GM21576 (cell line): ENCODE data around the gene G6PC3.
"Not testable (repeated sequence)": the region's sequence is repeated elsewhere in the genome, so short reads cannot be mapped to it uniquely, and the experiment has no call there.

Source experiments
- ATAC-seq: cut with Tn5 transposase; IDR thresholded peaks from one replicate; pipeline ENCODE4 v1.9.1; 2021; ENCODE audit warnings: mild to moderate bottlenecking, moderate library complexity; ENCODE audit not compliant: unreplicated experiment

Gene G6PC3

DNA sequence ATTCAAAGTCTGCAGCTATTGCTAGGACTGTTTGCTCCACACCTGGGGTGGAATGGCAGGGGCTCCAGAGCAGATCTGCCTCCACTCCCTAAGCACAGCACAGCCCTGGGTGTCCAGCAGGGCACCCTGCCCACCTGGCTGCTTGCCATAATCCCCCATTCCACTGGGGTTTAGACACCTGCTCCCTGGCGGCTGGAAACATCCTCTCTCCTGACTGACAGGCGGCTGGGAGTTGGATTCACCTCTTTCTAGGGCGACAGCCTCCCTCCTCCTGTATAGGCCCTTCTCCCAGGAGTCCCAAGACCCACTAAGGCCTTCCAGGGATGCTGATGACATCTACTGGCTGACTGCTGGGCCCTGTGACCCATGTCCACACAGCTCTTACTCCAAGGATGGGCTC lies 34.9 kb downstream of the G6PC3 start:
- ATAC-seq: no peak

DNA sequence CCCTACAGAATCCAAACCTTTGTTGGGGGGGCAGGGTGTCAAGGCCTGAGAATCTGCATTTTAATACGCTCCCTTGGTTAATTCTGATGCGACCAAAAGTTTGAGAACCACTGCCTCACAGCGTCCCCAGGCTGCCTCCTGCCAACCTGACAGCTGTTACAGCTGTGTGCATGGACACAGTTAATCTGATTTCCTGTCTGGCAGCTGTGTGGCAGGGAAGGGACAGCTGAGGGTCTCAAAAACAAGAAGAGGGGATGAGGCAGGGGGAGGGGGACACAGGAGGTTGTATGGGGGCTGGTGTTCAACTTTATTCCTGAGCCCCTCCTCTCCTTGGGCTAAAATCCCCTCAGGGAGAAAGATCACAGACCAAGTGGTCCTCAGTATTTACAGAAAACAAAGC lies 35.4 kb downstream of the G6PC3 start:
- ATAC-seq: no peak

DNA sequence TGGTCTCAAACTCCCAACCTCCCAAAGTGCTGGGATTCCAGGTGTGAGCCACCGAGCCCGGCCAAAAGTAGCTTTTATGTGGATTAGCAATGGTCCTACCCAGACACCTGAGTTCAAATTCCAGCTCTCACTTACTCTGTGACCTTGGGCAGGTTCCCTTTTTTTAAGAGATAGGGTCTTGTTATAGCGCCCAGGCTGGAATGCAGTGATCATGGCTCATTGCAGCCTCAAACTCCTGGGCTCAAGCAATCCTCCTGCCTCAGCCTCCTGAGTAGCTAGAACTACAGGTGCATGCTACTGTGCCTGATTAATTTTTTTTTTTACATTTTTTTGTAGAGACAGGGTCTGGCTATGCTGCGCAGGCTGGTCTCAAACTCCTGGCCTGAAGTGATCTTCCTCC lies 36.3 kb downstream of the G6PC3 start:
- ATAC-seq: no peak

DNA sequence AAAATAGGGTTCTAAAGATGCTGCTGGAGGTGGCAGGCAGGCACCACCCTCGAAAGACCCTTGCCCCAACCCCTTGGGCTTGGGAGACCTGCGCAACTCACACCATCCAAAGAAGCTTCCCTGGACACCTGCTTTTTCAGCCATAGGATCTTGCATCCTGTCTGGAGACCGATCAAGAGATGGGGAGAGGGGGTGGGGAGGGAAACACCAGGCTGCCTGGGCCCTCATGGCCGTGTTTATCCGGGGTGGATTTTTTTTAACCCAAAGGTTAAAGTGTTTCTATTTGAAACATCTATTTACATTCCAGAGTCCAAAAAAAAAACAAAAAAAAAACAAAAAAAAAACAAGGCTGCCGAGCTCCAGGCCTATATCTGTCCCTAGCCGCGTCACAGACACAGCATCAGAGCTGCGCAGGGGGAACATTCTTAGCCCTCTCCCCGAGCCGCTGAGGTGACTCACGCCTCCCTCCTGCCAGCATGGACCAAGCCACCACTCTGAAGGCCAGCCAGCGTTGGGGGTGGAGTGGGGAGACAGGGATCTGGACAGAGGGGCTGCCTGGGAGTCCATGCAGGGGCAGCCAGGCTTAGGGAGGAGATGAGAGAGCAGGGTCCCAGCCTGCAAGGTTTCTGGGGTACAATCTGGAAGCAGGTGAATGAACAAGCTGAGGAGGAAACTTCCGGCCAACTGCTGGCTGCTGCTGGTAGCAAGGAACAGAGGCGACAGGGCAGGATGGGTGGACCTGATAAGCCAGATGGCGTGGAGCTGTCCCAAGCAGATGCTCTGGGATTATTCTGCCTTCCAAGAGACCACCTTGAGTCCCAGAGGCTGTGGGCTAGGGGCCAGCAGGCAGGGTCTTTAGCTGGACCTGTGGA lies 38.1 kb downstream of the G6PC3 start:
- no peak for ATAC-seq

DNA sequence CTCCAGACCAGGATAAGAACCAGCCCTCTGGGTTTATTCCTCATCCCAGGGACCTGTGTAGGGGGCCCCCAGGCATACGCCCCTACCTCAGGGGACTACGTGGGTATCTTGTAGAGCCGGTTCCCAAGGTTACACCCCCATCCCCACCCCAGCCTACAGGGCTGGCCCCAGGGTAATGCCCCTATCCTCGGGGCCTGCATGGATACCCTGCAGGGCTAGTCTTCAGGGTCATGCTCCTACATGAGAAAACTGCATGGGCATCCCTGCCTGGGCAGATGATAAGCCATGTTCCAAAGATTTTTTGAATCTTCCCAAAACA lies 38.7 kb downstream of the G6PC3 start:
- no peak for ATAC-seq

DNA sequence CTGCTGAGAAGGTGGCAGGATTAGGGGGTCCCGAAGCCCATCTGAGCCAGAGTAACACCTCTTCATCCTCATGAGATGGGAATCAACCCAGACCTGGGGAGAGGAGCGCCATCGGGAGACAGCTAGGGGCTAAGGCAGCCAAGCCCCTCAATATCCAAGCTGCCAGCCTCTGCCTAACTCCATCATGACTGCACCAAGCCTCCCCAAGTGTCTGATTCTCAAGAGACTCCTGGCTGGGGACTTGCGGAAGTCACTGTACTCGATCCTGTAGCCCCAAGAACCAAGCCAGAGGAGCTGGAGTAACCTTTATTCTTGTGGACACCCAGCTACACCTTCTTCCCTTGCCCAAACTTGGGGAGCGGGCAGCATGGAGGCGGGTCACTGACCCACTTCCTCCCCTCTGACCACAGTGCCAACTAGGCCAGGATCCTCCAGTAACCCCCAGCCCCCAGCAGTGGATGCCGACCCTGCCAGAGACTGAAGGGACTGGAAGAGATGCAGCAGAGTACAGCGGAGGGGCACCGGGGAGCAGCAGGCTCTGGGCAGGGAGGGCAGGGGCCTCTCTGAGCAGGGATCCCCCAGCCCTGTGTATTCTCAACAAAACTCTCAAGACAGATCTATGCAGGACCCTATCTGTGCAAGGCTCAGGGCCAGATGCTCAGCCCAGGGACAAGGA lies 39.6 kb downstream of the G6PC3 start:
- ATAC-seq: no peak

DNA sequence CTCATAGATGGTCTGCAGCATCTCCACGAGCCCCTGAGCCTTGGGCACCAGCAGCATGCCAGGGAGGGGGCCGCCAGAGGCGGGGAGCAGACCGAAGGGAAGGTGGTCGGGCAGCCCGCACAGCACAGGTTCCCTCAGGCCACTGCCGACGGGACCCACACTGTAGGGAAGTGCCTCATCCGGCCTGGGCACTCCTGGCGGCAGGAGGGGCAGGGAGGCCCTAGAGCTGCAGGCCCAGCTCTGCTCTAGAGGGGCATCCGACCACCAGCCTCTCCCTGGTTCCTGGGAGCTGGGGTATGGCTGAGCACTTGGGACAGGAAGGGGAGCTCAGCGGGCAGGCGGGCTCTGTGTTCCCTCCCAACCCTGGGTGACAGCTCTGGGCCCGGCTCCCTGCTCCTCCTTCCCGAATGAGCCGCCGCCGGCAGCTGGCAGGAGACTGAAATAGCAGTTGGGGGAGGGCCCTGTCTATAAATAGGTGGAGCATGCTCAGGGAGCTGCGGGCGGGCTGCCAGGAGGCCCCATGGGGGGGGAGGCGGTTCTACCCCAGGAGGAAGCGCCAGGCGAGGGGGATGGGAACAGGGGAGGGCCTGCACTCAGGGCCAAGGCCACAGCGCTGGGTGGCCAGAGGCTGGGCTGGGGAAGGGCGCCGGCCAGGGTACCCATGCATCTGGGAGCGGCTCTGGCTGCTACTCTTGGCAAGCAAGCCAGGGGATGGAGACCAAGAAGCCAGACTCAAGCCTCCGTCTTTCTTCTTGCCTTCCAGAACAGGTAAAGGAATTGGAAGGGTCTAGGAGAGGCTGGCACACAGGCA lies 40.5 kb downstream of the G6PC3 start:
- peak; percentile 54 for ATAC-seq

DNA sequence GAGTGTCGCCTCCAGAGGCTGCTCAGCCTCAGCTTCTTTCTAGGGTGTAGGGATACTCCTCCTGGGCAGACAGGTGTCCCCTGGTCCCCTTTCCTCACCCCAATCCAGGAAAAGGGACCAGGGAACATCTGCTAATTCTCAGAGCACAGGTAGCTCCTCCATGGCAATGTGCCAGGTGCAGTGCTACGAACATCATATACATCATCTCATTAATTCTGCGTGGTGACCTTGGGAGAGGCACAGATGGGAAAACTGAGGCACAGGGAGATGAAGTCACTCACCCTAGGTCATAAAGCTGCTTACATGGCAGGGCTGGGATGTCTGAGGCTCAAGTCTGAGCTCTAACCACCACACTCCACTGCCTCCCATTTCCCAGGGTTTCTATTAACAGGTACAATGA lies 41.2 kb downstream of the G6PC3 start:
- ATAC-seq: no peak

DNA sequence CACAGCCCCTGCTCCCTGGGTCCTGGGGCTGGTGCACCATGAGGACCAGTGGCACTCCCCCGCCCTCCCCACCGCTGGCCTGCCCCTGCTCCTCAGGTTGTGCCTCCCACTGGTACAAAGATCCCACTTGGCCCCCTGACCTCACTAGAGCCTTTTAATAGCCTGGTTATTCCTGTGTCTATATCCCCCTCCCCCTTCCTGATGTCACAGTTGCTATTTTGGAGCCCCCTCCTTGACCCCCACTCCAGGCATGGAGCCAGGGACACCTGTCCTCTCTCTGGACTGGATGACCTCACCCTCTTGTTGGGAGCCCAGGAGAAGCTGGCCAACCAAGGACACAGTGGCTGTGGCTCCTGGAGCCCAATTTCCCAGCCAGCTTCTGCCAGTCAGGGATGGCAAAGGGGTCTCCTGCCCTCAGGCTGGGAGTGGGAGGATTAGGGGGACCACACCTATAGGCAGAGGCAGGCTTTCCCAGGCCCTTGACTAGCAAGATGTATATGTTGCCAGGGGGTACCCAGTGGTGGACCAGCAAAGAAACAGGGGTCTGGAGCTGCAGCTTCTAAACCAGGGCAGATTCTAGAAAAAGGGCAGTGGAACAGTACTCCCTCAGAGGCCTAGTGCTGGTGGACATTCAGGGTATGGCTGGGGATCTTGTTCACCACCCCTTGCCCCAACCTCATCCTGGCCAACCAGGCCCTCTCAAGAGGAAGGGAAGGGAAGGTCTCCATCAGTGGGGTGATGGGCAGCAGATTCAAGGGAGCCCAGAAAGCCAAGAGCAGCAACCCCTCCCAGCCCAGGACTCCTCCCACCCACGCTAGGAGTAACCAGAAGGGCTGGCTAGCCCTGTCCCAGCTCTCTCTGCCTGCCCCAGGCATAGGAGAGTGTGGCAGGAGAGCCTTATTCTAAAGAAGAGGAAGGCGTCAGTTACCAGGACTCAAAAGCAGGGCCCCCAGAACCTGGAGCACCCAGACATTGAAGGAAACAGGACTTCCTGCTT lies 42.0 kb downstream of the G6PC3 start:
- no peak for ATAC-seq

DNA sequence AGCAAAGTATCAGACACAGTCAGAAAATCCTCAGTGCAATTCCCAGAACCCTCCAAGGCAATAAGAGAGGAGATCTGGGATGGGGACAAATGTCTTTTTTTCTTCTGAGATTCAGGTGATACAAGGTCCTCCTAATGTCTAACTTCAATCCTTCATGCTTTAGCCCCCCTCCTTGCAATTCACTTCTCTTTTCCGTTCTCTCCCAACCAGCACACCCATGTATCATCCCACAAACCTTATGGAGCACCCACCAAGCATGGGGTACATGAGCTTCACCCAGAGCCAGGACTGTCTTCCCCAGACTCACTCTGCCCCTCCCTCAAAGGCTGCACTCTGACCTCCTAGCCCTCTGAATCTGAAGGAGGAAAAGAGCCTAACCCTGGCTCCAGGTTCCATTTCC lies 42.8 kb downstream of the G6PC3 start:
- ATAC-seq: no peak

DNA sequence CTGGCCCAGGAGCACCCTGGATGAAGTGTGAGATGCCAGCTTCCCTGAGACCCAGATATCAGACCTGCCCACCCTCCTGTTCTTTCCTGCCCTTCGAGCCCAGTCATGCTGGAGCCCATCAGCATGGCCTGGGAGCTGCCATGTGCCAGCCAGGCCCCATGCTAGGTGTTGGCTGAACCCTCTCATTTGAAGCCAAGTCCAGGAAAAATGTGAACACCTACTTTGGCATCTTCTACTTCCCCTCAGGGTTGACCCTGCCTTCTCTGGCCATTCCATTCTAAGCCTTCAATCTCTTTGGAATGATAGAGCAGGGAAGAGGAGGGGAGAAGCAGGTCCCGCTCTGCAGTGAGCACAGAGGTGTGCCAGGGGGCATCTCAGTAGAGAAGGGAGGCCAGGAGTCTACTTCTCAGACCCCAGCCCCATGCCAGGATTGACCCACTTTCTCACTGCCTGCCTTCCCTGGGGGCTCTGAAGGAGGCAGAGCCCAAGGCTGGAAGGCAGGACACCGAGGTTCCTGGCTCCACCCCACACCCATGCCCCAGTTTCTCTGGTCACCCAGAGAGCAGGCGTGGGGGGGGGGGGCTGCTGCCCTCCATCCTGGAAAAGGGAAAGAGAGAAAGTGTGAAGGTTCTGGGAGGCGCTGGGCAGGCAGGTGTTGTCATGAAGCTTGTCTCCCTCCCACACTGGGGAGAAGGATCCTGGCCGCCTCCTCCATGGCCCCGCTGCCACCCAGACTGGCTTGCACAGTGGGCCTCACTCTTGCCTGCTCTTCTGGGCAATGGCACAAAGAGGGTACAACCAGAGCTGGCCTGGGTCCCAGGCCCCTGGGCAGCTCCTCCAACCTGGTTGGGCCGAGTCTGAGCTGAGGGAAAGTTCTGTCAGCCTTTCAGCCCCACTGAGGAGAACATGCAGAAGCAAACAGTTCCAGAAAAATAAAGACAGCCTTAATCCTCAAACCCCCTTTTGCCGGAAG lies 43.6 kb downstream of the G6PC3 start:
- no peak for ATAC-seq

DNA sequence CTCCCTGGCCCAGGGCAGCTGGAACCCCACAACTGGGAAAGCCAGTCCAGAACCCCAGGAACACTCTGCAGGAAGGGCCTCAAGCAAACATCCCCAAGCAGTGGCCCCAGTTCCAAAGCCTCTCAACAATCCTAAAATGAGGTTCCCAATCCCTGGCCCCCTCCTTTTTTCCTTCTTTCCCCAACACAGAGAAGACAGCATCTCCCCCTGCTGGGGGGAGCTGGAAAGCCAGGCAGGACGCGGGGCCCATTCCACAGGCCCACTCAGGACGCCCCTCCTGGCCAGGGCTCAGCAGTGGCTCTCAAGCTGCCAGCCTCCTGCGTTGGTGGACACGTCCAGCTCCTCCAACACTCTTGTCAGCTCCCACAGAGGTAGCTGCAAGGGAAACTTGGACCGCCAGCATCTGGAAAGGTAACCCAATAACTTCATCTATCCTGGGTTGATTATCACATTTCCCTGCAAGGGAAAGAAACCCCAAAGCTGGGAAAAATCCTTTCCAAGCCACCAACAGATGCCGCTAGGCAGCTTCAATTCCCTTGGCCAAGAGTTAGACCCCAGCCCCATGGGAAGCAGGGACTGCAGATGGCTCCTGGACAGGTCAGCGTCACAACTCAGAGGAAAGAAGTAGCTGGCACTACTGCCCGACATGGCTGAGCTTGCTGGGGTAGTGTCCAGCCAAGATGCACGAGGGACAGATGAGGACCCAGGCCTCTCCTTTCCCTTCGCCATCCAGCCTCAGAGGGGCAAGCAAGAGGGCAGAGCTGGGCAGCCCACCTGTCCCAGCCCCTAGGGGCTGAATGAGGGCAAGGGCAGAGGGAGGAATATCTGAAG lies 45.3 kb downstream of the G6PC3 start:
- no peak for ATAC-seq

DNA sequence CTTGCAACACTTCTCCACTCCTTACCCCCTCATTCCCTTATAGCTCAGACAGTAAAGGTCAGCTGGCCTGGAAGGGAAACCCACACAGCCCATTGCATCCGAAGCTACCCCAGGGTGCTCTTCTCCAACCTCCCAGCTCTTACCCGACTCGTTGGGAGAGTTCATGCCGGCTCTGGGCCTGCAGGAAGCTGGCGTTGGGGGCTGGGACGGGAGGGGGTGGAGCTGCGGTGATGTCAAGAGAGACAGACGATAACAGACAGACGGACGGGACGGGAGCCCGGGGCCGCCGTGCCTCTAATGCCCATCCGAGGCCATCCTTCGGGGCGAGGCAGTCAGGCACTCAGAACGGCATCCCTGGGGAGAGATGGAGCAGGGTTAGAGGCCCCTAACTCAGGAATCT lies 46.8 kb downstream of the G6PC3 start:
- no peak for ATAC-seq

DNA sequence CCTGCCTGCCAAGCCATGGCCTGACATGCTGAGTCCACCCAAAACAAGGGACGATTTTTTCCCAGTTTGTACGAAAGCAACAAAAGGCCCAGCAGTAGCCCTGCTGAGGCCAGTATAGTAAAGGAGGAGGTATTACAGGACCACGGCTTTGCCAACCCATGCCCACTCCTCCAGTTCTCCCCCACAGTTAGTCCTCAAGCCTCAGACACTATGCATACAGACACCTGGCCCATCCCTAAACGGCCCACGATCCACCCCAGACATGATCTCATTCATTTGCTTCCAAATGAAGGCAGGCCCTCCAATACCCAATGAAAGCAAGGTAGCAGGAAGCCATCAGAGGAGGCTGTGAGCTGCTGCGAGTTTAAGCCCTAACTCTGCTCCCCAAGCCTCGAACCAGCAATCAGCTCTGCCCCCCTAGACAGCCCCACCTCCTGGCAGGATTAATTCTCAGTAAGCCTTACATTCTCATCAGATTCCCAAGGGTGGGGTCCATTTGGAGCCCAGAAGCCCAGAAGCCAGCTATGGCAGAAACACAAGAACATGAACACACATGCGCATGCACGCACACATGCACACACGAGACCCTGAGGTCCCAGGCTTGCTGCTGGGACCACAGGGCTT lies 48.0 kb downstream of the G6PC3 start:
- ATAC-seq: no peak

DNA sequence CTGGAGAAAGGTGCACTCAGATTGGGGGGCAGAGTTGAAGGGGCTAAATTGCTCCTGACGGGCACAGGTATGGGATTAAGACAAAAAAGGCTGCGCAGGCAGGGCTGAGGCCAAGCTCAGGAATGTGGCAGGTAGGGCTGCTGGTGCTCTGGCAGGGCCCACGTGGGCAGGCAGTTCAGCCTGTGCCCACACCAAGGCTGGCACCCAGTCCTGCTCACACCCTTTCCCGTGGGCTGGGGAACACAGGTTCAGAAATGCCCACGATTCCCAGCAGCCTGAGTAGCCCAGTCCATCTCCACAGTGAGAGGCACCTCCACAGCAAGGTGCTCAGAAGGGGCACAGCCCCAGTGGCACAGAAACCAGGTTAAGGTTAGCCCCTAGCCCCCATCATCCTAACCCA lies 48.5 kb downstream of the G6PC3 start:
- ATAC-seq: no peak

DNA sequence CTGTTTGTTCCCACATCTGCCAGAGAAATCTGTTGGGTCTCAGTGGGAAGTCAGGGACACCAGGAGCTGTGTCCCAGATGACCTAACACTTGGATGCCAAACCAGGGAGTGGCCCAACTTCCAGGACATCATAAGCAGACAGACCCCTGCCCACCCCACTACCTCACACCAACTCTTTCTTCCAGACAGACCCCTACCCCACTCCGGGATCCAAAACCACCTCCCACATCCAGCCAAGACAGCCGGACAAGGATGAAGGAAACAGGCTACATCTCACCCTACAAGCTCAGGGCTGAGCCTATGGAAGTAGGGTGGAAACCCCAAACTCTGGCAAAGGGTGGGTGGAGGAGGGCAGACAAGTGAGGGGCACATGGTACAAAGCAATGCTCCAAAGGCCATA lies 49.3 kb downstream of the G6PC3 start:
- ATAC-seq: no peak

DNA sequence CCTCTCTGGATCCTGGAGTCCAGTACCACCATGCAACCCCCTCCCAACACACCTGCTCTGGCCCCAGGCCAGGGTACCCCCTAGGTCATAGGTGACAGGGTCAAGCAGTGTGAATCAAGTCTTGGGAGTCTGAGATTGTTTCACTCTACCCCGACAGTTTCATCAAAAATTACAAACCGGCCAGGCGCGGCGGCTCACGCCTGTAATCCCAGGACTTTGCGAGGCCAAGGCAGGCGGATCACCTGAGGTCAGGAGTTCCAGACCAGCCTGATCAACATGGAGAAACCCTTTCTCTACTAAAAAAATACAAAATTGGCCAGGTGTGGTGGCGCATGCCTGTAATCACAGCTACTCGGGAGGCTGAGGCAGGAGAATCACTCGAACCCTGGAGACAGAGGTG lies 49.7 kb downstream of the G6PC3 start:
- ATAC-seq: not testable (repeated sequence)
